ENCODE results near the gene KRTAP10-12.

- TF ChIP-seq REST (IDR thresholded peaks at IDR 0.05; ENCODE audit: borderline replicate concordance) (no peak), EZH2 (IDR thresholded peaks at IDR 0.05; ENCODE audit: borderline replicate concordance, insufficient read depth, low read length, poor library complexity, severe bottlenecking) (no peak), CTCF (IDR thresholded peaks at IDR 0.05; ENCODE audit: poor library complexity, severe bottlenecking) (no peak)
Observed at GRCh38 chr21:44722731-44723130, 25.8 kb downstream of the KRTAP10-12 start.

Data from neural cell (in vitro differentiated cells).